Right kidney (tissue), 9 donors: ENCODE results near the gene BCL2L2.
"Not testable (repeated sequence)": the region's sequence is repeated elsewhere in the genome, so short reads cannot be mapped to it uniquely, and the experiment has no call there.

ENCODE experiments used
- DNase-seq: peaks from one replicate; pipeline ENCODE4 v3.0.0-alpha.2; 2016
- long read RNA-seq, 8 donors: transcript quantifications; one replicate each; lab custom pipeline, GENCODE V29; 2026

BCL2L2 gene
- long read RNA-seq, donor 1, partial matches to known transcripts: 0 of 4 reads
- long read RNA-seq, donor 1, other reads (novel, unspliced or antisense): 0 of 4 reads
- long read RNA-seq, donor 2: 0 reads
- long read RNA-seq, donor 3, partial matches to known transcripts: 0 of 1 reads
- long read RNA-seq, donor 3, other reads (novel, unspliced or antisense): 0 of 1 reads
- long read RNA-seq, donor 4, partial matches to known transcripts: 15 of 18 reads
- long read RNA-seq, donor 4, other reads (novel, unspliced or antisense): 0 of 18 reads
- long read RNA-seq, donor 5, partial matches to known transcripts: 0 of 1 reads
- long read RNA-seq, donor 5, other reads (novel, unspliced or antisense): 0 of 1 reads
- long read RNA-seq, donor 6, partial matches to known transcripts: 0 of 3 reads
- long read RNA-seq, donor 6, other reads (novel, unspliced or antisense): 0 of 3 reads
- long read RNA-seq, donor 7: 0 reads
- long read RNA-seq, donor 8: 0 reads

GRCh38 chr14:23306412-23307145 is at the start of gene BCL2L2:
Gene BCL2L2 (plus strand): TSS chr14:23306833. CDS start chr14:23307768, 935 bp downstream.
- DNase-seq: peak; percentile 87

GRCh38 chr14:23258256-23258655 is 48.4 kb upstream of the BCL2L2 start:
- no peak for DNase-seq

GRCh38 chr14:23259426-23259825 is 47.2 kb upstream of the BCL2L2 start:
- DNase-seq: no peak

- DNase-seq: not testable (repeated sequence)
Observed at GRCh38 chr14:23260849-23261248, 45.8 kb upstream of the BCL2L2 start.

GRCh38 chr14:23269193-23269592 is 37.4 kb upstream of the BCL2L2 start:
- no peak for DNase-seq

- DNase-seq: no peak
Observed at GRCh38 chr14:23275412-23275811, 31.2 kb upstream of the BCL2L2 start.

GRCh38 chr14:23277189-23277588 is 29.4 kb upstream of the BCL2L2 start:
- no peak for DNase-seq

- not testable (repeated sequence) for DNase-seq
Observed at GRCh38 chr14:23277928-23278327, 28.7 kb upstream of the BCL2L2 start.

- DNase-seq: no peak
Observed at GRCh38 chr14:23281247-23281646, 25.4 kb upstream of the BCL2L2 start.

- DNase-seq: no peak
Observed at GRCh38 chr14:23284654-23285529, 21.7 kb upstream of the BCL2L2 start.

- DNase-seq: peak; percentile 67
Observed at GRCh38 chr14:23285530-23286019, 21.1 kb upstream of the BCL2L2 start.

- peak; percentile 93 for DNase-seq
Observed at GRCh38 chr14:23286020-23286901, 20.4 kb upstream of the BCL2L2 start, which contains the start of gene HOMEZ. Gene HOMEZ (minus strand): TSS chr14:23286132. CDS start chr14:23285952, 180 bp downstream.

- no peak for DNase-seq
Observed at GRCh38 chr14:23286902-23287479, 19.6 kb upstream of the BCL2L2 start.

GRCh38 chr14:23294734-23295561 is 11.7 kb upstream of the BCL2L2 start:
- peak; percentile 52 for DNase-seq

GRCh38 chr14:23296012-23296777 is 10.4 kb upstream of the BCL2L2 start:
- DNase-seq: no peak

- no peak for DNase-seq
Observed at GRCh38 chr14:23297096-23297495, 9.5 kb upstream of the BCL2L2 start.

- DNase-seq: no peak
Observed at GRCh38 chr14:23297611-23298277, 8.9 kb upstream of the BCL2L2 start.
